ENCODE measurements around the gene GOT2. TPM values are rescaled to one million over a fixed set of nuclear protein-coding genes. Genes with fewer than 3 reads are reported as not detected.
"Not testable (repeated sequence)": the region's sequence is repeated elsewhere in the genome, so short reads cannot be mapped to it uniquely, and the experiment has no call there.

GOT2 gene
- total RNA-seq, 1 donor from 2014 or later: 92.5 TPM

DNA sequence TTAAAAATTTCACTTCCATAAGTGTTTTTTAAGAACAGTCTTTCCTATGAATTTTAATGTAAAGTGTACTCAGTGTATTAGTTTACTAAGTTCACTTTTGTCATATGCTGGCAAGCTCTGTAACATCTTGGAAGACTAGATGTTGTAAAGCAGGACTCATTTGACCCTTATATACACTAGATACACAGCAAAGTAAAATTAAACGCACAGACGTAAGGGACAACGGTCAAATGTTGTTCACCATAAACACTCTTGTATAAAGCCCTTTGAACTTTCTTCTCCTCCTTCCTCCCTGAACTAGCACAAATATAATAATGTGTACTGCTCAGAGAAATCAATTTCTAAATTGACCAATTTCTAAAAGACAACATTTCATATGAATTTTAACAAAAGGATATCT lies 7.0 kb upstream of the GOT2 start:
- no peak for DNase-seq
- peaks cover 1% of the 10 kb centered on the region for H3K9me3 Mint-ChIP-seq (ENCODE audit: unreplicated experiment)
- H3K4me1 Mint-ChIP-seq (ENCODE audit: low read depth, unreplicated experiment): no peaks in the 10 kb centered on the region
- peaks cover 1% of the 10 kb centered on the region for H3K27me3 Mint-ChIP-seq (ENCODE audit: unreplicated experiment)
- no peaks in the 10 kb centered on the region for H3K36me3 Mint-ChIP-seq (ENCODE audit: unreplicated experiment)
- TF ChIP-seq, protein P1, sequence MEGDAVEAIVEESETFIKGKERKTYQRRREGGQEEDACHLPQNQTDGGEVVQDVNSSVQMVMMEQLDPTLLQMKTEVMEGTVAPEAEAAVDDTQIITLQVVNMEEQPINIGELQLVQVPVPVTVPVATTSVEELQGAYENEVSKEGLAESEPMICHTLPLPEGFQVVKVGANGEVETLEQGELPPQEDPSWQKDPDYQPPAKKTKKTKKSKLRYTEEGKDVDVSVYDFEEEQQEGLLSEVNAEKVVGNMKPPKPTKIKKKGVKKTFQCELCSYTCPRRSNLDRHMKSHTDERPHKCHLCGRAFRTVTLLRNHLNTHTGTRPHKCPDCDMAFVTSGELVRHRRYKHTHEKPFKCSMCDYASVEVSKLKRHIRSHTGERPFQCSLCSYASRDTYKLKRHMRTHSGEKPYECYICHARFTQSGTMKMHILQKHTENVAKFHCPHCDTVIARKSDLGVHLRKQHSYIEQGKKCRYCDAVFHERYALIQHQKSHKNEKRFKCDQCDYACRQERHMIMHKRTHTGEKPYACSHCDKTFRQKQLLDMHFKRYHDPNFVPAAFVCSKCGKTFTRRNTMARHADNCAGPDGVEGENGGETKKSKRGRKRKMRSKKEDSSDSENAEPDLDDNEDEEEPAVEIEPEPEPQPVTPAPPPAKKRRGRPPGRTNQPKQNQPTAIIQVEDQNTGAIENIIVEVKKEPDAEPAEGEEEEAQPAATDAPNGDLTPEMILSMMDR (IDR thresholded peaks at IDR 0.05; ENCODE audit: partially characterized antibody, unreplicated experiment): no peak
- no peak overlapping the region for H3K27ac Mint-ChIP-seq (ENCODE audit: unreplicated experiment)
- no peak overlapping the region for H3K4me3 Mint-ChIP-seq (ENCODE audit: unreplicated experiment)

DNA sequence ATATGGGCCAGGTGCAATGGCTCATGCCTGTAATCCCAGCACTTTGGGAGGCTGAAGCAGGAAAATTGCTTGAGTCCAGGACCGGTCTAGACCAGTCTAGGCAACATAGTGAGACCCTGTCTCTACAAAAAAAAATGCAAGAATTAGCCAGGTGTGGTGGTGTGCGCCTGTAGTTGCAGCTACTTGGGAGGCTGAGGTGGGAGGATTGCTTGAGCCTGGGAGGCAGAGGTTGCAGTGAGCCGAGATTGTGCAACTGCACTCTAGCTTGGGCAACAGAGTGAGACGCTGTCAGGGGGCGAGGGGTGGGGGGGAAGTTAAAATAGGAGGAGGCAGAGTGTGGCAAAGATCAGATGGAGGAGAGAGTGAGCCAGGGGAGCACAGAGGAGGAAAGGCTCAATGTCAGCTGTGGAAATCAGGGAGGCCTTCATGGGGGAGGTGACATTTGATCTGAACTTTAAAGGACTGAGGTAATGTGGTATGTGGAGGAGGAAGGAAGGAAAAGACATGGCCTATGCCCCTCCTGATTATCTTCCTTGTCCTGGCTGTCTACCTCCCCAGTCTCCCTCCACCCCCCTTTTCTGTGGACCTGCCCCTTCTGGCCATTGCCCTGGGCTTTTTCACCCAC lies 4.7 kb upstream of the GOT2 start:
- H3K27ac Mint-ChIP-seq (ENCODE audit: unreplicated experiment): no peak overlapping the region
- TF ChIP-seq, protein P1 (IDR thresholded peaks at IDR 0.05; ENCODE audit: partially characterized antibody, unreplicated experiment): no peak
- no peaks in the 10 kb centered on the region for H3K36me3 Mint-ChIP-seq (ENCODE audit: unreplicated experiment)
- no peak overlapping the region for H3K4me3 Mint-ChIP-seq (ENCODE audit: unreplicated experiment)
- peaks cover 2% of the 10 kb centered on the region for H3K9me3 Mint-ChIP-seq (ENCODE audit: unreplicated experiment)
- no peaks in the 10 kb centered on the region for H3K4me1 Mint-ChIP-seq (ENCODE audit: low read depth, unreplicated experiment)
- H3K27me3 Mint-ChIP-seq (ENCODE audit: unreplicated experiment): peaks cover 3% of the 10 kb centered on the region
- DNase-seq: no peak

DNA sequence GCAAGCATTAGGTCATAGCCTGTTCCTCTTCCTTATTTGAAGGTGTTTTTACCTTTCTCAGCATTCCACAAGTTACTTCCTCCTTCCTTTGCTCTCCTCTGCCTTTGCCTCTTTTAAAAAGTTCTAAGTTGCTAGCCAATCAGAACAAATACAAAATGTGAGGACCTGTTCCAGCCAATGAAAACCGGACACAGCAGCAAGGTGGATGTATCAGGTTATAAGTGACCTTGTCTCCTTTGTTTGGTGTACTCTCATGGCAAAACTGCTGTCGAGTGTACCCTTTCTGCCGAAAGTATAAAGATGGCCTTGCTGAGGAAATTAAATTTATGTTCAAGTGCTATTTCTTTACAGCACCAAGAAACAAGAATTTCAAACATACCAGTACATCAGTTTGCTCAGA lies 2.2 kb upstream of the GOT2 start:
- not testable (repeated sequence) for H3K4me1 Mint-ChIP-seq (ENCODE audit: low read depth, unreplicated experiment); H3K4me3 Mint-ChIP-seq (ENCODE audit: unreplicated experiment); H3K9me3 Mint-ChIP-seq (ENCODE audit: unreplicated experiment); H3K36me3 Mint-ChIP-seq (ENCODE audit: unreplicated experiment); H3K27me3 Mint-ChIP-seq (ENCODE audit: unreplicated experiment); DNase-seq; H3K27ac Mint-ChIP-seq (ENCODE audit: unreplicated experiment)

DNA sequence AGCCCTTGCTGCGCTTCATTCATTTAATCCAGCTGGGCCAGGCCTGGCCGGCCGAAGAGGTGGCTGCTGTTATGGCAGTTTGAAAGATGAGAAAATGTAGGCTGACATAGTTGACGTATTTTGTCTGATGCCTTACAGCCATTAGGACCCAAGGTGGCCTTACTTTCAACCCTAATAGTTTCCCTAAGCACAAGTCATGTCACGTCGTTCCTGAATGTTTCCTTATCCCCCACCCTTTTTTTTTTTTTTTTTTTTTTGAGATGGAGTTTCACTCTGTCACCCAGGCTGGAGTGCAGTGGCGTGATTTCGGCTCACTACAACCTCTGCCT lies 307 bp upstream of the GOT2 start:
- Mint-ChIP-seq H3K27ac (ENCODE audit: unreplicated experiment) (peak overlapping the region; percentile 17), H3K4me3 (ENCODE audit: unreplicated experiment) (peak overlapping the region; percentile 100), H3K36me3 (ENCODE audit: unreplicated experiment) (no peaks in the 10 kb centered on the region), H3K27me3 (ENCODE audit: unreplicated experiment) (peaks cover 6% of the 10 kb centered on the region), H3K4me1 (ENCODE audit: low read depth, unreplicated experiment) (peaks cover 3% of the 10 kb centered on the region), H3K9me3 (ENCODE audit: unreplicated experiment) (peaks cover 3% of the 10 kb centered on the region)
- TF ChIP-seq, protein P1 (IDR thresholded peaks at IDR 0.05; ENCODE audit: partially characterized antibody, unreplicated experiment): peak; percentile 10
- DNase-seq: no peak

DNA sequence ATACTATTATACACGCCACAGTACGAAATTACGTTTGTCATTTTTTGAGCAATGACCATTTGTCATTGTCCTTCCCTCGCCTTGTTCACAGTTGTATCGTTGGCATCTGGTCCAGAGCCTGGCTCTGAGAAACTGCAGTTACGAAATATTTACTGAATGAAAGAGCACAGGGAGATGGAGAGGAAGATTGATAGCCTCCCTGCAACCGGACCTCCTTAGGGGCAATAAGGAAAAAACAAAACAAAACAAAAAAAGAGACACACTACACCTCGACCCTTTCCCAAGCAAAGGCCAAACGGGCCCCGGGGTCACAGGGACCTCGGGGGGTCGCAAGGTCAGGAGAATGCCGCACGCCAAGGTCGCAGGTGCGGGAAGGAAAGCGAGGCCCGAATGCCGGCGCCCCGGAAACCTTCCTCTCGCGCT lies 857 bp downstream of the GOT2 start:
- no peaks in the 10 kb centered on the region for H3K36me3 Mint-ChIP-seq (ENCODE audit: unreplicated experiment)
- no peak for DNase-seq
- H3K27ac Mint-ChIP-seq (ENCODE audit: unreplicated experiment): peak overlapping the region; percentile 57
- peak overlapping the region; percentile 91 for H3K4me3 Mint-ChIP-seq (ENCODE audit: unreplicated experiment)
- TF ChIP-seq, protein P1 (IDR thresholded peaks at IDR 0.05; ENCODE audit: partially characterized antibody, unreplicated experiment): no peak
- peaks cover 3% of the 10 kb centered on the region for H3K4me1 Mint-ChIP-seq (ENCODE audit: low read depth, unreplicated experiment)
- peaks cover 3% of the 10 kb centered on the region for H3K9me3 Mint-ChIP-seq (ENCODE audit: unreplicated experiment)
- peaks cover 4% of the 10 kb centered on the region for H3K27me3 Mint-ChIP-seq (ENCODE audit: unreplicated experiment)

Data from glutamatergic neuron (in vitro differentiated cells).